Stimulated activated CD8-positive, alpha-beta memory T cell treated with anti-CD3 and anti-CD28 coated beads, Interleukin-2, amount 100 ng/mL, for 48 hours (primary cell): ENCODE data around the gene CCDC6.
"Not testable (repeated sequence)": the region's sequence is repeated elsewhere in the genome, so short reads cannot be mapped to it uniquely, and the experiment has no call there.

Experiments used
- DNase-seq, 2 donors: peaks; one replicate each; pipeline ENCODE4 v3.0.0-alpha.2; 2020; ENCODE audit warnings: low read depth in 2 of 2

Gene CCDC6

DNA sequence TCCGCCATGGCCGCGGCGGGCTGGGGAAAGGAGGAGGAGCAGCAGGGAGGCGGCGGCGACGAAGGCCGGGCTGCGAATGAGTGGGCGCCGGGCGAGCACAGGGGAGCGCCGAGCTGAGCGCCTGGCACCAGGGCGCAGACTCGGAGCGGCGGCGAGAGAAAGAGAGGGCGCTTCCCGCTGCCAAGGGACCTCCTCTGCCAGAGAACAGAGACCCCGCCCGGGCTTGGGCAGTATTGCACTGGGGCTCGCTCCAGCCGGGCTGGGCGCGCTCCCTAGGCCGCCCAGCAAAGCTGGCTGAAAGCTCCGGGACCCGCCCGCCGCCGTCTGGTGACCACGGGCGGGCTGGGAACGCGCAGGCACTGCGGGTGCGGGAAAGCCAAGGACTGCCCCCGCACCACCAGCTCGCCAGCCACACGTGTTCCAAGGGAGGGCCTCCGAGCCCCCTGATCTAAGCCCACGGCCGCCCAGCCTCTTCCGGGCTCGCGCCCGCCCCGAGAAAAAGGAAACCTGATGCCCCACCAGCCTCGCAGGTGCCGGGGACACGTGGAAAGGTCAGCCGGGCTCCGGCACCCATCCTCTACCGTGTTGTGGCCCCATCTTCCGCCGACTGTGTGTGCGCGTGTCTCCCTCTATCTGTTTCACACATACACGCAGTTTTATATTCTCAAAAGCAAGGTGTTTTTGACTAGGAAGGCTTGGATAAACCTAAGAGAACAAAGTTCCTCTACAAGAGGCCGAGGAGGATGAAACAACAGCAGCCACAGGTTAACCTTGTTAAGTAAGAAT, at the start of gene CCDC6:
CCDC6 (minus strand) TSS at position 140 of the 786 bp plus-strand sequence; CDS start at position 8, 132 bp downstream.
- DNase-seq, result peak; percentile 90 to 91

DNA sequence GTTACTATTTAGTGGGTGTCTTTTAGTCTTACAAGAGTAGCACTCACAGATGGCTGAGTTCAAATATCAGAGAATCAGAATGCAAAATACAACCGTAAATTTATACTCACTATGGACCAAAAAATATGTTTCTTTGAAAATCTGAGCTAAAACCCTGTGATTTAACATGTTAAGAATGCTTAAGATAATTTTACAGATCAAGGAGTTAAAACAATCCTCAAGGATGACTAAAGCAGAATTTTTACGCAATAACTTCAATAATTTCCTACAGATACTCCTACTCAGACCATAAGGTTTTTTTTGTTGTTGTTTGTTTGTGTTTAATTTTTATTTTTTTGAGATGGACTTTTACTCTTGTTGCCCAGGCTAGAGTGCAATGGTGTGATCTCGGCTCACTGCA, 47.9 kb upstream of the CCDC6 start:
- DNase-seq, result no peak

DNA sequence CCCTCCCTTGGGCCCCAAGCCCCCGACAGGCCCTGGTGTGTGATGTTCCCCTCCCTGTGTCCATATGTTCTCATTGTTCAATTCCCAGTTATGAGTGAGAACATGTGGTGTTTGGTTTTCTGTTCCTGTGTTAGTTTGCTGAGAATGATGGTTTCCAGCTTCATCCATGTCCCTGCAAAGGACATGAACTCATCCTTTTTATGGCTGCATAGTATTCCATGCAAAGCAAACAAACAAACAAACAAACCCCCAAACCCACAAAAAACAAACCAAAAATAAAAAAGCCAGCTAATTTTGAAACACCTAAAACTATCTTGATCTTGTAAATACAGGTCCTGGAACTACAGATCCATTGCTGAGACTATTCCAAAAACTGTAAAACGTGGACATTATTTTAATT, 47.4 kb upstream of the CCDC6 start:
- DNase-seq, result not testable (repeated sequence)

DNA sequence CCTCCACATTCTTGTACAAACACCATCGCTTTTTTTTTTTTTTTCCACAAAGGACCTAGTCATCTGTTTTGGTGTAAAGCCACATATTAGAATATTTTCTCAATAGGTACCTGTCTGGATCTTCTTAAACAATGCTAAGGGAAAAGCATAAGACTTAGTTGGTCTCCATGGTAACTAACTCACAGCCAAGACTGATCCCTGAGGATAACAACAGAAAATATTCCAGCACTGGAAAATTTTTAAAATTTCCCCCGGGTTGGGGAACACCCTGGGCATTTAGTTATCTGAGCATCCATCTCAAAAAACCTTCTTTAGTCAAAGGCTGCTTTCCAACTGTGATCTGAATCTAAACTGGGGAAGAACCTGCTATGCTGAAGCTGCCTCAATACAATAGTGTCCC, 43.7 kb upstream of the CCDC6 start:
- DNase-seq, result no peak

DNA sequence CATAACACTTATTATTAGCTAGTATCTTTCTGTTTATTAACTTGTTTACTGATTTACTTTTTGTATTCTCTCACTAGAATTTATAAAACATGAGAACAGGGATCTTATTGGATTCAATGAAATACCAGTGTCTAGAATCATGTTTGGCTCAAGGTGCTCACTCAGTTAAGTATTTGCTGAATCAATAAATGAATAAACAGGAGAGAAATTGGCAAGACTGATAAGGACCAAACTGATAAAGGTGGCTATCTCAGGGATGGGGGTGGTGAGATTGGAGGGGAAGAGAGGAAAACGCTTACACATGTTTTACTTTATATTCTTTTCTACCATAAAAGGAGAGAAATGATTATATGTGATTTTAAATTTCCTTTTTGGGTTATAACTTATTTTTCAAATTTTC, 43.3 kb upstream of the CCDC6 start:
- DNase-seq, result no peak

DNA sequence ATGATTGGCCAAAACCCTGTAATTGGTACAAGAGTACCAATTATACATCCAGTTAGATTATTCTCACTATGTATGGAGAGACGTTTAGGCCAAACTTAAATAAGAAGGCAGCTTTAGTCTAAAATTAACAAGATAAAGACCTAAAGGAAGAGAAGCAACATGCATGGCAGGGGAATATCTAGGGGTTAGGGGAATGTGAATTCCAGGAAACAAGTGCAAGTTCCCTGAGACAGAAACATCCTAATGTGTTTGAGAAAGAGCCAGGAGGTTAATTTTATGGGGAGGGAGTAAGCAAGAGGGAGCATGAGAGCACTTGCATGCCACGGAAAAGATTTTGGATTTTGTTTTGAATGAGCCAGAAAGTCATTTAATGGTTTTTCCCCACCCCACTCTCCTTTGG, 39.6 kb upstream of the CCDC6 start:
- DNase-seq, result no peak

DNA sequence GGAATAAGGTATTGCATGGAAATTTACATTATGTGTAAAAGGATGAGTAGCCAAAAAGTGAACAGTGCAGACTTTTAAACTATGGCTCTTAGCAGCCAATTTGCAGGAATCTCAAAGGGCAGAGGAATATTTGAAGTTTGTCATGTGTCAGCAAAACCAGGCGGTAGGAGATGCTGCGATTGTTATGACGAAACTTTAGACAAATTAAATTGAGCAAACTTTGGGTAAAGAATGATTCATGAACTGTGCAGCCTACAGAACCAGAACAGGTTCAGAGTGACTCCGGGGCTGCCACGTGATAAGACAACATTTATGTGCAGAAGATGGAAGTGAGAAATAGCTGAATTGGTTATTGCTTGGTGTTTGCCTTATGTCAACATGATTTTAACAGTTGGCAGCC, 39.2 kb upstream of the CCDC6 start:
- DNase-seq, result no peak

DNA sequence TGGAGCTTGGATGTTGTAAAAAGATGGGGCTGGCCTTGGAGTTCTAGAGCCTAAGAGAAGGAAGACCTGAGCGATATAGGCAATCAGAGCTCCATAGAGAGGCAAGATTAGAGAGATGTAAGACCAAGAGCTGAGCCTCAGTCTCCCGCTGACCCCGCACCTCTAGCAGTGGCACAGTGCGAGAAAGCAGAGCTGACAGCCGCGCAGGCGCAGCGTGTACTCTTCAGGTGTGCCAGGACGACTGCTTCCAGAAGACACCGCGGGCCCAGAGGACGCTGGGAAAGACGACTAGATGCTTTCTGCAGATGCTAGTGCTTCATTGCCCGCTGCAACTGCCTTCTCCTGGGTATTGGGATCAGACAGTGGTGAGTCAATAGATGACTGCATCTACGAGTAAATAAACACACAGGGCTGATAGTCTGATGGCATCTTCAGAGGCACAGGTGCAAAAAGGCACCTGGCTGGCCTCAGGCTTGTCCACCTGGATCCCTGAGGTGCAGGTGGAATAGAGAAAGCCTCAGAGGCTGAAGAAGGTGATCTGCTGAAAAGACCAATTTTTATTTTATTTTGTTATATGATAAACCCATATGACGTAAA, 38.1 kb upstream of the CCDC6 start:
- DNase-seq, result no peak

DNA sequence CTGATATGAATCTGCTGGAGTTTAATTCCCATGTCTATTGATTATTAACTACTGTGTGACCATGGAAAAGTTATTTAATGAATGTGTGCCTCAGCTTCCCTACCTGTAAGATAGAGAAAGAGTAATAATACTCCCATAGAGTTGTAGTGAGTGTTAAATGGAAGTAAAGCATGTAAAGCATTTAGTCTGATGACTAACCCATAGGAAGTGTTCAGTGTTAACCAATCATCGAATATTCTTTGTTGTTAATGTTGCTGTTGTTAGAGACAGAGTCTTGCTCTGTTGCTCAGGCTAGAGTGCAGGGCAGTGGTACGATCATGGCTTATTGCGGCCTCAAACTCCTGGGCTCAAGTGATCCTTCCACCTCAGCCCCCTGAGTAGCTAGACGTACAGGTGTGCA, 36.2 kb upstream of the CCDC6 start:
- no peak for DNase-seq

DNA sequence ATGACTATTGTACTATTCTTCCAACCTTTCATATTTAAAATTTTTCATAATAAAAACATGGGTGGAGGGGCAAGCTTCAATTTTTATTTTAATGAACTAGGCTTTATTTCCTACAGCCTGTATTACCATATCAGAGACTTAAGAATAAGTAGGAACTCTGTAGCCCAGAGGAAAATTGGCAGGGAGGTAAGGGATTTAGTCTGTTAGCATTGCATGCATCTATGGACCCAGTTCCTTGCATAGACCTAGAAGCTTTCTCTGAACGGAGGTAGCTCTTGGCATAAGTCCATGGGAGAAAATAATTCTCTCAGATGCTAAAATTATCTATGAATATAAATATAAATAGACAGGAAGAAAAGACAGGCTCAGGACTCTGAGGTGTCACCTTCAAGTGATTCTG, 31.4 kb upstream of the CCDC6 start:
- DNase-seq, result no peak

DNA sequence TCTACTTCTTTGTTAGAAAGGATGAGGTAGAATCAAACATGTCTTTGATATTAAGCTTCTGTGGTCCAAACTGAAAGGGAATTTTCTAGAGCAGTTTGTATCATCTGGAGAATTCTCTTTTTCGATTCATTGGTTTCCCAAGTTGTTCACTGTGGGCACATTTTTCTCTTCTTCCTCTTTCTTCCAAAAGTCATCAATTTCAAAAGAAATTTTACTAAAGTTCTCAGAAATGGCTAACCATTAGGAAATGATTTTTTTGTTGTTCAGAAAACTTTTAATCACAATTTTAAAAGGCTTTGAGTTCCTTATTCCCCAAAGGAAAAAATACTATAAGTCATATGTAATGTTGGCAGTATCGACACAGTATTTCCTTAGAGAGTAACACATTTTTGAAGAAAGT, 28.3 kb upstream of the CCDC6 start:
- DNase-seq, result no peak

DNA sequence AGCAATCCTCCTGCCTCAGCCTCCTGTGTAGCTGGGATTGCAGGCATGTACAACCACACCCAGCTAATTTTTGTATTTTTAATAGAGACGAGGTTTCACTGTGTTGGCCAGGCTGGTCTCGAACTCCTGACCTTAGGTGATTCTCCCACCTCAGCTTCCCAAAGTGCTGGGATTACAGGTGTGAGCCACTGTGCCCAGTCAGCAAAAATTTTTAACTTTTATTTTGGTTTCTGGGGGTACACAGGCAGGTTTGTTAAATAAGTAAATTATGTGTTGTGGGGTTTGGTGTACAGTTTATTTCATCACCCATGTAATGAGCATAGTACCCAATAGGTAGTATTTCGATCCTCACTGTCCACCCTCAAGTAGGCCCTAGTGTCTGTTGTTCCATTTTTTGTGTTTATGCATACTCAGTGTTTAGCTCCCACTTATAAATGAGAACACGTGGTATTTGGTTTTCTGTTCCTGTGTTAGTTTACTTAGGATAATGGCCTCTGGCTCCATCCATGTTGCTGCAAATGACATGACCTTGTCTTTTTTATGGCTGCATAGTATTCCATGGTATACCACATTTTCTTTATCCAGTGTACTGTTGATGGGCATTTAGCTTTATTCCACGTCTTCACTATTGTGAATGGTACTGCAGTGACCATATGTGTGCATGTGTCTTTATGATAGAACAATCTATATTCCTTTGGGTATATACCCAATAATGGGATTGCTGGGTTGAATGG, 24.6 kb upstream of the CCDC6 start:
- not testable (repeated sequence) for DNase-seq

DNA sequence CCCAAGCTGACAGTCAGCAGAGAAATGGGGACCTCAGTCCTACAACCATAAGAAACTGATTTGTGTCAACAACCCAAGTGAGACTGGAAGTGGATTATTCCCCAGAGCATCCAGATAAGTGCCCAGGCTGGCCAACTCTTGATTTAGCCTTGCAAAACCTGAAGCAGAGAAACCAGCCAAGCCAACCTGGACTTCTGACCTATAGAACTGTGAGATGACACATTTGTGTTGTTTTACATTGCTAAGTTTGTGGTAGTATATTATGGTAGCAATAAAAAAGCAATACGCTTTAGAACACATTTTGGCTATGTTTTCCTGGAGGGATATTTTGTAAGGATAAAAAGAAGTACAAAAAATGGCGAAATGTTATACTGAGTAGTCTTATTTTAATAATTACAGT, 19.7 kb upstream of the CCDC6 start:
- no peak for DNase-seq

DNA sequence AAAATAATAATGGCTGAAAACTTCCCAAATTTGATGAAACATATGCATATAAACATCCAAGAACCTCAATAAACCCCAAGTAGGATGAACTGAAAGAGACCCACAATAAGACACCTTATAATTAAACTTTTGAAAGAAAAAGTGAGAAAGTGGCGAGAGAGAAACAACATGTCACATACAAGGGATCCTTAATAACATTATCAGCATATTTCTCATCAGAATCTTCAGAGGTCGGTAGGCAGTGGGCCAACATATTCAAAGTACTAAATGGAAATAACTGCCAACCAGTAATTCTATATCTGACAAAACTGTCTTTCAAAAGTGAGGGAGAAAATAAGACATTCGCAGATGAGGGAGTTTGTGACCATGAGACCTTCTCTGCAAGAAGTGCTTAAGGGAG, 16.6 kb upstream of the CCDC6 start:
- DNase-seq, result no peak

DNA sequence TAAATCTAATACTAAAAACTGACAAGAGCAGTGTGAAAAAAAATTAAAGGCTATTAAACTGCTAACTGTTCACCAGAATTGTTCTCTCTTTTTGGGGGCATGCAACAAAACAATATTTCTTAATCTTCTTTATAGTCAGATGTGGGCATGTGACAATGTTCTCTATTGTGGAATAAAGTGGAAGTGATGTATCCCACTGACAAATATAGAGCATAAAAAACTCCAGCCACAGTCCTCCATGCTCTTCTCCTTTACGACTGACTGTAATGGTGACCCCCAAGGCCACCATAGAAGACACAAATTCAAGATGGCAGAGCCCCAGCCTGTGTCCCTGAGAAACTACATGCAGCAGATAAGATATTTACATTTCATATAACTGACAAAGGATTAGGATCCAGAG, 11.6 kb upstream of the CCDC6 start:
- no peak for DNase-seq

DNA sequence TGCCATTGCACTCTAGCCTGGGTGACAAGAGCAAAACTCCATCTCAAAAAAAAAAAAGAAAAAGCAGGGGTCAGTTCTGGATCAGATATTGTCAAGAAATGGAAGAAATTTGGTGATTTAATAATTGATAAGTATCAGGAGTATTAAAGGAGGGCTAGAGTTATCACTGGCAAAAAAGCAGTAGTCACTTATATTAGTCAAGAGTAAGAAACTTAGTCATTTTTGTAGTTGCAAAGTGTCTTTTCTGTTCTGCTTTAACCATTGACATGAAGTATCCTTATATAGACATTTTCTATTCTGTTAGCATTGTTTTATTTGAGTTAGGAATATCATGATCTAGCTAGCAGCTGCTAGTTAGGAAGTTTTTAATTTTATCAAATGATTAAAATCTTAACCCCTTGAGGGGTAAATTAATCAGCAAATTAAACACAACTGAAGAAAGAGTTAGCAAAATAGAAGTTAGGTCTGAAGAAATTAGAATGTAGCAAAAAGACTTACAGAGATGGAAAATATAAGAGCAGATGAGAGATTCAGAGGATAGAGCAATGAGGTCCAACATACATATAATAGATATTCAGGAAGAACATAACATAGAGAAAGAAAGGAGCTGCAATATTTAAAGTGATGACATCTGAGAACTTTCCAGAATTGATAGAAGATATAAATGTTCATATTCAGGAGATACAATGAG, 7.3 kb upstream of the CCDC6 start:
- no peak for DNase-seq

DNA sequence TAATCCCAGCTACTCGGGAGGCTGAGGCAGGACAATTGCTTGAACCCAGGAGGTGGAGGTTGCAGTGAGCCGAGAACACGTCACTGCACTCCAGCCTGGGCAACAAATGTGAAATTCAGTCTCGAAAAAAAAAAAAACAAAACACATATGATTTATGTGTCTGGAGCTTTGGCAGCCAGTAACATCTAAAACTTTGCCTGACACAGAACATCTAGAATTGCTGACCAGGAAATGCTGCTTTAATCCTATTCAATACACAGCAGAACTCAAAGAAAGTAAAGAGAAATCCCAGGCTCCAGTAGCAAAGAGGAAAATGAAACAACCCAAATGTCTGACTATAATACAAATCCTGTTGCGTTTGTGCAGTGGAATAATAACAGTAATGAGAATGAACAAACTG, 4.5 kb upstream of the CCDC6 start:
- no peak for DNase-seq

DNA sequence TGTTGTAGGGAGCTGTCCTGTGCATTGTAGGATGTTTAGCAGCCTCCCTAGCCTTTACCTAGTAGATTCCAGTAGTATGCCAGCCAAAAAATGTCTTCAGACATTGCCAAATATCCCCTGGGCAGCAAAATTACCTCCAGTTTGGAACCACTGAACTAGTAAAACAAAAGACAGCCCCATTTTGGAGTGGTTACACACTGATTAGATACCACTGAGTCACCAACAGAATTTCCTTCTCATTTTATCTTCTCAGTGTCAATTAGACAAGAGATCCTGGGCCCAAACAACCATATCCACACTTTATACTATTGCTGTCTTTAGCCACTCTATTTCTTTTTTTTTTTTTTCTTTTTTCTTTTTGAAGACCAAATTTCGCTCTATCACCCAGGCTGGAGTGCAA, 3.5 kb upstream of the CCDC6 start:
- DNase-seq, result no peak

DNA sequence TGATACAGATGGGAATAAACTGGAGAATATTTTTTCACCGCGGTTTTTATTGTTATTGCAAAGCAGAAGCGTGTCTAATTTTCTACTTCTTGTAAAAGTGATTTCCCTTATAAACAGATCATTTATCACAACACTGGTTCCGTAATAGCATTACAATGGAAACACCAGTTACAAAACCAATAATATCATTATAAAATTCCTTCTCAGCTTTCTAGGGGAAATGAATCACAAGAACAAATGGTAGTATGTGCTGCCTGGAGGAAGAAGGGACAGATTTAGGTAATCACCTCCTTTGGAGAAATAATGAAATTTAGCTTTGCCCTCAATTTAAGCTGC, 2.4 kb upstream of the CCDC6 start:
- no peak for DNase-seq

DNA sequence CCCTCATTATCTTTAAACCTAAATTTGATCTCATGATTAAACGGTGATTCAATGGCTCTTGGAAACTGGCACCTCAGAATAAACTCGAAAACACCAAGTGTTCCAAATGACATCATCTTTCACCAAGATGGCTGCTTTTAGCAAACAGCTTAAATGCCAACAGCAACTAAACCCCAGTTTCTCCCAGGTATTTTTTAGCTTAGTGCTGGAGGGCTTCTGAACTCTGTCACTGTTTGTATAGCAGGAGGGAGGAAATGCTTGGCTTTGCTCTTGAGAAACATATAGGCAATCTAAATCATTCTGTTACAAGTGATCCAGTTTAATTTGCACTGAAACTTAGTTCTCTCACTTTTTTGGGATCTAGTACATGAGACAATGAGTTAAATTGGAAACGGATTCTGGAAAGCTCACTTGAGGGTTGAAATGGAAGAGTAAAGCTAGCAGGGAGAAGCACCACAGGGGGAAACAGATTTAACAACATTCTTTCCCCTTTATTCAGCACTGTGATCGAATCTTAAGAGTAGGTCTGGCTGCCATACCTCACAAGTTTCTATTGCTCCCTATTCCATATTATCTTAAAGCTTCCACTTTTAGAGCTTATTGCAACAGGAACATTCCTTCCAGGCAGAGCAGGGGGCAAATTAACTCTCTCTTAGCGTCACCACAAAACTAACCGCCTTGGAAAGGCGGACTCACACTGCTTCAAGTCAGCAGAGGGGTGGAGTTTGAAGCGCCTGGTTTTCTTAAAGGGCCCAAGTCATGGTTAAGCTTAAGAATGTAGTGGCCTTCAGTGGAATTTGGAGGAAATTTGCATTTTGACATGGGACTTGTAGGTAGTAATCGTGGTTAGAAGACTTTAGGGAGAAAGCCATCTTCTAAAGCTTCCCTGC, 1.8 kb upstream of the CCDC6 start:
- no peak for DNase-seq

DNA sequence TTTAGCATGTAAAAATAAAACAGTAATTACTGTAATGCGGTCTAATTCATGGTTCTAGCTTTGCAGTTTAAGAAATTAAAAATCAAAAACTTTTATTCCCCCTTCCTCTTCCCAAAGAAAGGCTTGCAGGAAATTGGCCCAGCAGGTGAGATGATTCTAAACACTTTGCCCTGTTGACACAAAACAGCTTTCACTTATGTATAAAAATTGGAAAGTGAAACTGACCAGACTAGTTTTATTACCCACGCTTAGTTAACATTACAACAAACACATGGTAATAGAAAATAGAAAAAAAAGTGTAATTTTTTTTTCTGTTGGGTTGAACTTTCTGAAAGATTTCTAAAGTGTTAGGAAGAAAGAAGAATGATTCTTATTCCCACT, 1.2 kb upstream of the CCDC6 start:
- DNase-seq, result no peak
